ENCODE data around the gene CUX1.

The CUX1 gene

GRCh38 chr7:101976411-101976810 is 159.0 kb downstream of the CUX1 start:
- Histone ChIP-seq H3K9me3 (no peaks in the 10 kb centered on the region), H3K36me3 (no peaks in the 10 kb centered on the region), H3K27me3 (no peaks in the 10 kb centered on the region), H3K4me1 (no peaks in the 10 kb centered on the region), H3K4me3 (ENCODE audit: low read depth, low read length) (no peak overlapping the region)
- no peak for TF ChIP-seq CTCF (IDR thresholded peaks at IDR 0.05; ENCODE audit: low read depth, low read length)
- DNase-seq: no peak

- no peaks in the 10 kb centered on the region for H3K9me3 ChIP-seq
- no peak for DNase-seq
- H3K27me3 ChIP-seq: no peaks in the 10 kb centered on the region
- no peaks in the 10 kb centered on the region for H3K4me1 ChIP-seq
- no peak for TF ChIP-seq CTCF (IDR thresholded peaks at IDR 0.05; ENCODE audit: low read depth, low read length)
- H3K4me3 ChIP-seq (ENCODE audit: low read depth, low read length): no peak overlapping the region
- H3K36me3 ChIP-seq: no peaks in the 10 kb centered on the region
These were observed 159.8 kb downstream of the CUX1 start for GRCh38 chr7:101977249-101977648.

- H3K4me1 ChIP-seq: no peaks in the 10 kb centered on the region
- no peak for DNase-seq
- H3K36me3 ChIP-seq: no peaks in the 10 kb centered on the region
- H3K9me3 ChIP-seq: 0 out of 2 replicates have a peak, but pooled peaks cover 2% of the 10 kb centered on the region
- no peaks in the 10 kb centered on the region for H3K27me3 ChIP-seq
- TF ChIP-seq CTCF (IDR thresholded peaks at IDR 0.05; ENCODE audit: low read depth, low read length): no peak
- no peak overlapping the region for H3K4me3 ChIP-seq (ENCODE audit: low read depth, low read length)
These were observed 161.3 kb downstream of the CUX1 start for GRCh38 chr7:101978683-101979082.

- Histone ChIP-seq H3K9me3 (0 out of 2 replicates have a peak, but pooled peaks cover 2% of the 10 kb centered on the region), H3K4me3 (ENCODE audit: low read depth, low read length) (no peak overlapping the region), H3K27me3 (no peaks in the 10 kb centered on the region), H3K36me3 (no peaks in the 10 kb centered on the region), H3K4me1 (peaks cover 9% of the 10 kb centered on the region; the same call in 1 of the 2 replicates)
- DNase-seq: no peak
- TF ChIP-seq CTCF (IDR thresholded peaks at IDR 0.05; ENCODE audit: low read depth, low read length): no peak
These were observed 165.9 kb downstream of the CUX1 start for GRCh38 chr7:101983147-101983811.

- TF ChIP-seq CTCF (IDR thresholded peaks at IDR 0.05; ENCODE audit: low read depth, low read length): no peak
- Histone ChIP-seq H3K9me3 (0 out of 2 replicates have a peak, but pooled peaks cover 2% of the 10 kb centered on the region), H3K4me3 (ENCODE audit: low read depth, low read length) (no peak overlapping the region), H3K4me1 (peaks cover 13% of the 10 kb centered on the region), H3K27me3 (no peaks in the 10 kb centered on the region), H3K36me3 (no peaks in the 10 kb centered on the region)
- no peak for DNase-seq
These were observed 166.9 kb downstream of the CUX1 start for GRCh38 chr7:101984133-101984879.

Measured in BE2C (cell line).